ENCODE results near the gene ZBTB11.
"Not testable (repeated sequence)": the region's sequence is repeated elsewhere in the genome, so short reads cannot be mapped to it uniquely, and the experiment has no call there.

Gene ZBTB11

GRCh38 chr3:101667844-101668243, 9.1 kb downstream of the ZBTB11 start:
- FAIRE-seq (no peak), DNase-seq (ENCODE audit: insufficient read length) (no peak)
- TF ChIP-seq POLR2A (IDR thresholded peaks at IDR 0.05; ENCODE audit: low read depth, low read length) (no peak), POLR2AphosphoS5 (IDR thresholded peaks at IDR 0.05; ENCODE audit: low read depth, low read length) (no peak), TAF1 (IDR thresholded peaks at IDR 0.05; ENCODE audit: borderline replicate concordance, low read depth, low read length) (no peak)

GRCh38 chr3:101667331-101667730, 9.6 kb downstream of the ZBTB11 start:
- no peak for FAIRE-seq
- TF ChIP-seq POLR2AphosphoS5 (IDR thresholded peaks at IDR 0.05; ENCODE audit: low read depth, low read length) (no peak), POLR2A (IDR thresholded peaks at IDR 0.05; ENCODE audit: low read depth, low read length) (no peak), TAF1 (IDR thresholded peaks at IDR 0.05; ENCODE audit: borderline replicate concordance, low read depth, low read length) (no peak)
- no peak for DNase-seq (ENCODE audit: insufficient read length)

GRCh38 chr3:101665851-101666250, 11.1 kb downstream of the ZBTB11 start:
- TF ChIP-seq TAF1 (IDR thresholded peaks at IDR 0.05; ENCODE audit: borderline replicate concordance, low read depth, low read length) = no peak
- TF ChIP-seq POLR2A (IDR thresholded peaks at IDR 0.05; ENCODE audit: low read depth, low read length) = no peak
- no peak for TF ChIP-seq POLR2AphosphoS5 (IDR thresholded peaks at IDR 0.05; ENCODE audit: low read depth, low read length)
- DNase-seq (ENCODE audit: insufficient read length) (no peak), FAIRE-seq (no peak)

- DNase-seq (ENCODE audit: insufficient read length) (no peak), FAIRE-seq (peak; percentile 9)
- TF ChIP-seq POLR2A (IDR thresholded peaks at IDR 0.05; ENCODE audit: low read depth, low read length) (no peak), POLR2AphosphoS5 (IDR thresholded peaks at IDR 0.05; ENCODE audit: low read depth, low read length) (no peak), TAF1 (IDR thresholded peaks at IDR 0.05; ENCODE audit: borderline replicate concordance, low read depth, low read length) (no peak)
Measured at GRCh38 chr3:101665357-101665756, 11.6 kb downstream of the ZBTB11 start.

GRCh38 chr3:101660714-101661113, 16.2 kb downstream of the ZBTB11 start:
- no peak for FAIRE-seq
- TF ChIP-seq POLR2AphosphoS5 (IDR thresholded peaks at IDR 0.05; ENCODE audit: low read depth, low read length) (no peak), POLR2A (IDR thresholded peaks at IDR 0.05; ENCODE audit: low read depth, low read length) (no peak), TAF1 (IDR thresholded peaks at IDR 0.05; ENCODE audit: borderline replicate concordance, low read depth, low read length) (no peak)

GRCh38 chr3:101656651-101657050, 20.3 kb downstream of the ZBTB11 start:
- TF ChIP-seq POLR2AphosphoS5 (IDR thresholded peaks at IDR 0.05; ENCODE audit: low read depth, low read length) = no peak
- DNase-seq (ENCODE audit: insufficient read length) (no peak), FAIRE-seq (no peak)

More at GRCh38 chr3:101660714-101661113, 16.2 kb downstream of the ZBTB11 start:
- DNase-seq (ENCODE audit: insufficient read length) = no peak

GRCh38 chr3:101646726-101647125, 30.2 kb downstream of the ZBTB11 start:
- FAIRE-seq = no peak
- no peak for TF ChIP-seq POLR2AphosphoS5 (IDR thresholded peaks at IDR 0.05; ENCODE audit: low read depth, low read length)
- no peak for TF ChIP-seq POLR2A (IDR thresholded peaks at IDR 0.05; ENCODE audit: low read depth, low read length)
- TF ChIP-seq TAF1 (IDR thresholded peaks at IDR 0.05; ENCODE audit: borderline replicate concordance, low read depth, low read length) = no peak
- DNase-seq (ENCODE audit: insufficient read length) = no peak

- FAIRE-seq (no peak), DNase-seq (ENCODE audit: insufficient read length) (no peak)
- TF ChIP-seq POLR2A (IDR thresholded peaks at IDR 0.05; ENCODE audit: low read depth, low read length) = no peak
- TF ChIP-seq TAF1 (IDR thresholded peaks at IDR 0.05; ENCODE audit: borderline replicate concordance, low read depth, low read length) = no peak
Measured at GRCh38 chr3:101643861-101644613, 32.9 kb downstream of the ZBTB11 start.

GRCh38 chr3:101643009-101643844, 33.7 kb downstream of the ZBTB11 start:
- FAIRE-seq = no peak
- TF ChIP-seq TAF1 (IDR thresholded peaks at IDR 0.05; ENCODE audit: borderline replicate concordance, low read depth, low read length) (no peak), POLR2A (IDR thresholded peaks at IDR 0.05; ENCODE audit: low read depth, low read length) (no peak), POLR2AphosphoS5 (IDR thresholded peaks at IDR 0.05; ENCODE audit: low read depth, low read length) (no peak)
- DNase-seq (ENCODE audit: insufficient read length) = no peak

GRCh38 chr3:101642441-101642840, 34.5 kb downstream of the ZBTB11 start:
- FAIRE-seq (no peak), DNase-seq (ENCODE audit: insufficient read length) (no peak)
- TF ChIP-seq POLR2AphosphoS5 (IDR thresholded peaks at IDR 0.05; ENCODE audit: low read depth, low read length) = no peak
- no peak for TF ChIP-seq TAF1 (IDR thresholded peaks at IDR 0.05; ENCODE audit: borderline replicate concordance, low read depth, low read length)
- no peak for TF ChIP-seq POLR2A (IDR thresholded peaks at IDR 0.05; ENCODE audit: low read depth, low read length)

GRCh38 chr3:101641397-101642115, 35.4 kb downstream of the ZBTB11 start:
- not testable (repeated sequence) for FAIRE-seq; DNase-seq (ENCODE audit: insufficient read length)
